HG02885 (cell line): ENCODE data around the gene SERPINB12.

Experiments
- ATAC-seq: cut with Tn5 transposase; IDR thresholded peaks from one replicate; pipeline ENCODE4 v1.9.1; 2021; ENCODE audit warnings: mild to moderate bottlenecking; ENCODE audit not compliant: unreplicated experiment, poor library complexity

Gene SERPINB12, protein sequence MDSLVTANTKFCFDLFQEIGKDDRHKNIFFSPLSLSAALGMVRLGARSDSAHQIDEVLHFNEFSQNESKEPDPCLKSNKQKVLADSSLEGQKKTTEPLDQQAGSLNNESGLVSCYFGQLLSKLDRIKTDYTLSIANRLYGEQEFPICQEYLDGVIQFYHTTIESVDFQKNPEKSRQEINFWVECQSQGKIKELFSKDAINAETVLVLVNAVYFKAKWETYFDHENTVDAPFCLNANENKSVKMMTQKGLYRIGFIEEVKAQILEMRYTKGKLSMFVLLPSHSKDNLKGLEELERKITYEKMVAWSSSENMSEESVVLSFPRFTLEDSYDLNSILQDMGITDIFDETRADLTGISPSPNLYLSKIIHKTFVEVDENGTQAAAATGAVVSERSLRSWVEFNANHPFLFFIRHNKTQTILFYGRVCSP

DNA sequence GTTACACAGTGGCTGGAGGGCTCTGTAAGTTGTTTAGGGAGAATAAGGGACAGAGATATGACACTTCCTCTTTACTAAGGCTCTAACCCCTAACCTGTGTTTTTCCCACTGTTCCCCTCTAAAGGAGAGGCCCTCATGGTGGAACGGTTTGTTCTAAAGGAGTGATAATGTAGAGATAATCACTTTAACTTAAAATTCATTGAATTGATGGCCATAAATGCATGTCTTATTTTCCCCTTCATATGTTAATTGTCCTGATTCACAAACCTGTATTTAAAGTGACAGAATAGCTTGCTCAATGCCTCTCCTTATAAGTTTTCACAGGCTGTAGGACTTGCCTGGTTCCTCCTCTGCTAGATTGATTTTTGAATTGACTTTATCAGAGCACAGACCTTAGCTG is at the start of gene SERPINB12:
Gene SERPINB12, plus strand, starts transcription at position 301 of the 400 bp plus-strand sequence. CDS start 13,791 bp downstream, outside the sequence.
- ATAC-seq, result no peak

DNA sequence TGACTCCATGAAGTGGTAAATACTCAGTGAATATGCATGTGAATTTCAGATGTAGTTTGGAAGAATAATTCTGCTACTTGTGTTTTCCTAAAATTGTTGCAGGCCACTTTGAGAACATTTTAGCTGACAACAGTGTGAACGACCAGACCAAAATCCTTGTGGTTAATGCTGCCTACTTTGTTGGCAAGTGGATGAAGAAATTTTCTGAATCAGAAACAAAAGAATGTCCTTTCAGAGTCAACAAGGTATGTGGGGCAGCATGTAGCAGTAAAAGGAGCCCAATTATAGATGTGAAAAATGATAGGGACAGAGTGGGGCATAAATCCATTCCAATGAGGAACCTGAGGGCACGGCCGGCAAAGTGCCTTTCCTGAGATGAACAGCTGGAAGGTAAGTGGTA is 49.3 kb upstream of the SERPINB12 start:
- no peak for ATAC-seq

DNA sequence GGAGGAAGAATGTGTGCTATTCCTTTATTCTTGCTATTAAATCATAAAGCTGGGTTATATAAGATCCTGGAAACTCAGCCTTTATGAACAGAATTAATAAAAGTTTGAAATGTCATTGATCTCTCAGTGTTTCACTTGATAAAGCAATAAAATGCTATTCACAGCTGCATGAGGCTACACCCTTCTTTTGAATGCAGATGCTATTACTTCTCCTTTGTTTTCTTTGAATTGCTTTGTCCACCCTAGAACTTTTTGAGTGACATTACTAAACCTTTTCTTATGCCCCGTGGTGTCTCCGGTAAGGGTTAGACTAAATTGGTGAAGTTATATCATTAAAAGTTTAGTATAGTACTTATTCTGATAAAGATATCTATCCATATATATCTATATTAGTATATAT is 46.5 kb upstream of the SERPINB12 start:
- ATAC-seq, result no peak

DNA sequence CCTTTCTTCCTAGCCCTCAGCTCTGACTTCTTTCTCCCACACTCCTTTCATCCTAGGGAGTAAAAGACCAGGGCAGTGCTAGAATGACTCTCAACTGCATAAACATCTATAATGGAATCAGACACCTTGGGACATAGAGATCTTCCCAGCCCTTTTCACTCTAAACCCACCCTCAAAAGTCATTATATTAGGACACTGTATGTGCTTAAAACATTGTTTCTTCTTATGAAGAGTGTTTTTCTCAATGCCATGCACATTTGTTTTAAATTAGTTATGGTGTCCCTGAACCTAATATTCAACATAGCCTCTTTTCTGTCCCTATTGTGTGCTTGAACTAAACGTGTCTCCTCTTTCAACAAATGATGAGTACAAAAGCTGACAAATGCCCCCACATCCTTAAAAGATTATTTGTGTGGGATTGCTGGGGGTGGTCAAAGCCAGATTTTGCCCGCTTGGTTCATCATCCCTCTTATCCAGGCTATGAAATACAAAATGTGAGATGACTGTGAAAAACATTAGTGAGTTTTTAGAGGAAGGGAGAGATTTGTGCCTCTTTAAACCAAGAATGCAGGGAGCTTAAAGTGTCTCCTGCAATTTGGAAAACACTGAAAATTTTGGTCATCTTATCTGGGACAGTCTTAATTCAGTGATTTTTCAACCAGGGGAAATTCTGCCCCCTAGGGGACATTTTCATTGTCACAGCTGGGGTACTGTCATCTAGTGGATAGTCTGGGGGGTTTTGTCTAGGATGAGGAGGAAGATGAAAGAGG is 36.4 kb upstream of the SERPINB12 start:
- peak; percentile 72 for ATAC-seq

DNA sequence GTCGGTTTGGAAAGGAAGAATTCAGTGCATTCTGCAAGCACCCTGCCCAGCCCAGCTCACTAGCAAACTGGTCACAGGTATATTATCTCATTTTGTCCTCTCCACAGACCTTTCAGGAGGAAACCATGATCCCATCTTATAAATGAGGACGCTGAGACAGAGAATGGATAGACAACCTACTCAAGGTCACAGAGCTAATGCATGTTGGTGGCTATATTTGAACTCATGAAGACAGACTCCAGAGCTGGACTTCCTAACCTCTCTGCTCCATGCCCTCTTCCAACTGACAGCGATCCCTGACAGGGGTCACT is 35.9 kb upstream of the SERPINB12 start:
- peak; percentile 7 for ATAC-seq

DNA sequence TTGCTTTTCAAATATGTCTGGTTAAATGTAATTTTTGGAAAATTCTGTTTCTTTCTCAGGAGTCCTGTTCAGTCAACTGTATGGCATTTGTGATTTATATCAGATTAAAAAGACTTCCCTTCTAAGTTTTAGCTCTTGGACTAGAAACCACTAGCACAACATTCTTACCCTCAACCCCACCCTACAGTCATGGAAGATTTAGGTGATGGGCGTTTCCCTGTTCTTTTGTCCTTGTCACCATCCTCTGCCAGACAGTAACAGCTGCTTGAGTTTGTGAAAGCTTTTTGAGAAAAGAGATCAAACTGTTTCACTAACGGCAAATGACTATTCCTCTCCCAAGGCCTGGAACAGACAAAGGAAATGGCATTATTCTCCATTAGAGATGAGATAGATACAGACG is 33.6 kb upstream of the SERPINB12 start:
- no peak for ATAC-seq

DNA sequence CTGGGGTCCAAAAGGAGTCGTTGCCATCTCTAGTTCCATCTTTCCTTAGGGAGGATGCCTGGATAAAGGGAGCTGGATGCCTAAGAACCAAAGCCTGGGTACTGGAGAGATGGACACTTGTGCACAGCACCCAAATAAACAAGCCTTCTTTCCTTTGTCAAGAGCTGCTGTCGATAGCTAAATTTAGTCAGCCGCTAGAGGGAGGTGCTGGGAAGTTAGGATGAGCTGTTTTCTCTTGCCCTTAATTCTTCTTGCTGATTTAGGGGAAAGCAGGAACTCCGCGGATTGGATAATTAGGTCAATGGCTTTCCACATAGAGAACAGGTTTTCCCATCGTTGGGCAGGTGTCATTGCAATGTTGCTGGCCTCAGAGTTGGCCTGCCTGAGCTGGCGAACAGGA is 30.9 kb upstream of the SERPINB12 start:
- ATAC-seq, result no peak

DNA sequence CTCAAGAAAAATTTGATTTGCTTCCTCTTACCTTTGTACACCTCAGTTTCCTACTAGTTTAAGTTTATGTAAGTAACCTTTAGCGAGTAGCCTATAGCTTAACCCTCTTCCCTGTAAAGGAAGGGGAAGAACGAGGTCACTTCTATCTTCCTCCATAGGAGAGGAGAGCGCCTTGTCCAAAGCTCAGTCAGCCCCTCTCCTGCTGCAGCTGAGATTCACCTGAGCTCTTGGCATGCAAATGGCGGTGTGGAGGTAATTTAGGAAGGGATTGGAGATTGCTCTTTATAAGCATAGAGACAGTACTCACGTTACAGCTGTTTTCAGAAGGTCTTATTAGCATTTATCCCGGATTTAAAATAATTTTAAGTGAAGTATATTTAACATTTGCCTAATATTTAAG is 27.8 kb upstream of the SERPINB12 start:
- no peak for ATAC-seq

DNA sequence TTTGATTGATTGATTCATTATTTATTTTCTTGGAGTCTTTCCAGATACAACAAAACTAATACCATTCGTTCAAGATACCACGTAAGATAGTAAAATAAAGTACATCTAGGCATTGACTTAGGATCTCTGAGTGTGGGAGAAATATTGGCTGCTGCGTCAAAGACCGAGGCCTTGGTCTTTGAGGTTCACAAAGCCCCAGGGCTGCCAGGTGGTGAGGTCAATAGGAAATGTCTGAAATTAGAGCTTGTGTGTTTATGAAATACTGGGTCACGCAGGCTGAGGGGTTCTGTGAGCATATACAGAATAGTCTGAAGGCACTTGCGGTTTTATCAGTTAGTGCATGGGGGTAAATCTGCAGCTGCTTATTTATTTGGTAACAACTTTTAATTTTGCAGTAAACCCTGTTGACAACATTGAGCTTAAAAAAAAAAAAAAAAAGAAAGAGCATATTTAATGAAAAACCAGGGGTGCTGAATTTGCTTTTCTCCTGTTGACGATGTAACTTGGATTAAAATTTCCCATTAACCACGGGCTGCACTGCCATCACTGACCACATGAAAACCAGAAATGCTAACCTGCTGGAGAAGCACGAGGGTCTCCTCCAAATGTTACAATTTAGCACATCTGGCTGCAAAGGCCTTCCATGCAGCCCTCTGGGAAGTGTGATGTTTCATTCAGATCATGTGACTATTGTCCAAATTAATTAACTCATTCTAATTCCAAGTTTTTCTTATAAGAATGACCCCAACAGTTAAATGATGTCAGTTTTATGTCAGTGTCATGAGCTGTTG is 27.1 kb upstream of the SERPINB12 start:
- ATAC-seq, result no peak

DNA sequence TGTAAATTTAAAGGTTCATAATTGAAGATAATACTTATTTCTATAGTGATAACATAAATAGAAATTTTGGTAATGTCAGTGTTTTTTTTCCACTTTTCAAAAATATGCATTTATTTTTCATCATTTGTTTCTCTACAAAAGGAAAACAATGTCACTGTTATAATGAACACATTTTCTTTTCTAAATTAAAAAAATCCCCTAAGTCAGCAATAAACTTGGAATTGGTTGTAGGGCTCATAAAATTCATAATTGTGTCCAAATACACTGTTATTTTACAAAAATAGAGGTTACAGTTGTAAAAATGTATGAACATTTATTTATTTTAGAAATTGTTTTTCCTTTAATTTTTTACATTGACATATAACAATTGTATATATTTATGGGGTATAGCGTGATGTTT is 26.4 kb upstream of the SERPINB12 start:
- ATAC-seq, result no peak

DNA sequence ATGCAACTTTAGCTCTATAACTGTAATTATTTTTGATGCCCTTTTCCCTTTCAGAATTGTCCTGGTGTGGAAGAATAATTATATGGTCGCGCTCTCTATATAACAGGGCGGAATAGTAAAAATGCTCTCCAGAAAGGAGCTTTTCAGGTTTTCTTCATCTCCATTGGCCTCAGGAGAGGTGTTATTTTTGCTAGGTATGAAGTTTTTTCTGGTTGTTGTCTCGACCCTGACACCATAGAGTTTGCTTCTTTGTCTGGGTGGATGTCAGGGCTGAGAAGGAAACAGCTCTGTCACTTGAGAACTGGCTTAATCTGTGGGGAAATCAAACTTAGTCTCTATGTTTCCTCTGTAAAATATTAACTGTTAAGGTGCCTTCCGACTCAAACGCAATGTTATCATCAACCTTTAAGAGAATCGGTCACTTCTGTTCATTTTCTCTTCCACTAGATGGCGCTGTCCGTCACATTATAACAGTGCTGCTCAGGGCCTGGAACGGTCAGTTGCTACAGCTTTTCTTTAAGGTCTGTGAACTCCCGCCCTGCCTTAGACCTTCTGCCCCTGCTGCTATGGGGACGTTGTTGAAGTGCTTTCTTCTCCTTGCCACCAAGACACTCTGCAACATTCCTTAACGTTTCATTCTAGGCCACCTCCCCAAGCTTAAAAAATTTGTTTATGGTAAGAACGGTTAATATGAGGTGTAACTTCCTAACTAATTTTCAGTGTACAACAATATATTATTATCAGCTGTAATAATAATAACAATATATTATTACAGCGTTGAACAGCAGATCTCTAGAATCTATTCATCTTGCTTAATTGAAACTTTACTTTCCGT is 23.8 kb upstream of the SERPINB12 start:
- peak; percentile 93 for ATAC-seq

DNA sequence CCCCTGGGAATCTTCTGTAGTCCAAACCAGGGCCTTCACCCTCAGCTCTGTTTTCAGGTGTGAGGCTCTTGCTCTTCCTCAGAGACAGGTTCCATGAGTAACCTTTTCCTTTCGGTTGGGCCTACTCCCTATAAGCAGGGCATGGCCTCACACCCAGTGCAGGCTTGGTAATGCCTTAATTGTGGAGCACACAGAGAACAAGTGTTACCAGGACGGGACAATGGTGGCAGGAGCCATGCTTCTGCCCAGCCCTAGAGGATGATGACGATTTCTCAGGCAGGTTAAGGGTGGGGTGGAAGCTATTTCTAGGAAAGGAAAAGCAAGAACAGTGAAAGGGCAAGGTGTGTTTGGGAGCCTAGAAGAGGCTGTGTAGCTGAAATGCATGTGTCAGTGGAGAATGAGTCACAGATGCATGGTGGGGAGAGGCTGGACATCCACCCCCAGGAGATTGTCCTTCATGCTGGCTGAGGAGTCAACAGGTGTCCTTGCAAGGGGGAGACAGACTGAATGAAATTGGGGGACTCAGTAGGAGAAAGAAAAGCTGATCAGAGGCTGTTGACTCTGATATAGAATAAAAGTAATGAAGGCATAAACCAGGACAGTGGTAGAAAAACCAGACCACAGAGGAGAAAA is 22.0 kb upstream of the SERPINB12 start:
- no peak for ATAC-seq

DNA sequence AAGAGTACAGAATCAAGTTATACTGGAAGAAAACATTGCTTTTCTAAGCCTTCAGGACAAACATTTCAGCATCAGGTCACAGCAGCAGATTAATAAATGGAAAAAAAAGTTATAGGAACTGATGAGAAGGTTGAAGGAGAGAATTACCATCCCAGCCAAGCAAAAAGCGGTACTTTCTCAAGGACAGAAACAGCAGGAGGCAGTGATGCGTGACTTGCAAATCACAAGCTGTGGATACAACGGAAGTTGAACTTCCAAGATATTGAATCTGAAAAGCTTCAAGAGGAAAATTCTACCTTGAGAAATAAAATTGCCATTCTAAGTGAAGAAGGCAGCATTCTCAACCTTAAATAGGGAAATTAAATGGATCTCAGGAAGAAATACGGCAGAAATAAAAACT is 18.5 kb upstream of the SERPINB12 start:
- no peak for ATAC-seq

DNA sequence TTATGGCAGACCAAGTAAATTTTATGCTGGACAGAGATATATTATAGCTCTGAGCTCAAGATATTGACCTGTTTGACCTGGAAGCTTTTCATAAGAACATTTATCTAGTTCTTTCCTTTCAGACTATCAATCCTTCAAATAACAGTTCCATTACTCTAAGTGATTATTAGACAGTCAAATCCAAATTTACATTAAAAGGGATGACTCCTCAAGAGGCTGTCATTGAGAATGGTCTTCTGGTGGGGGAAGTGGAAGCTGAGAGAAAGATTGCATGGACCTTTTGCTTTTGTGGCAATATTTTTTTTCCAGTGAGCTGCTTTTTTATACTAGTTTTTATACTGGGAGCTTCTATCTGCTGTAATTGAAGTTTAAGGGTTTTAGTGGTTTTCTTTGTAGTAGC is 14.9 kb upstream of the SERPINB12 start:
- ATAC-seq, result no peak

DNA sequence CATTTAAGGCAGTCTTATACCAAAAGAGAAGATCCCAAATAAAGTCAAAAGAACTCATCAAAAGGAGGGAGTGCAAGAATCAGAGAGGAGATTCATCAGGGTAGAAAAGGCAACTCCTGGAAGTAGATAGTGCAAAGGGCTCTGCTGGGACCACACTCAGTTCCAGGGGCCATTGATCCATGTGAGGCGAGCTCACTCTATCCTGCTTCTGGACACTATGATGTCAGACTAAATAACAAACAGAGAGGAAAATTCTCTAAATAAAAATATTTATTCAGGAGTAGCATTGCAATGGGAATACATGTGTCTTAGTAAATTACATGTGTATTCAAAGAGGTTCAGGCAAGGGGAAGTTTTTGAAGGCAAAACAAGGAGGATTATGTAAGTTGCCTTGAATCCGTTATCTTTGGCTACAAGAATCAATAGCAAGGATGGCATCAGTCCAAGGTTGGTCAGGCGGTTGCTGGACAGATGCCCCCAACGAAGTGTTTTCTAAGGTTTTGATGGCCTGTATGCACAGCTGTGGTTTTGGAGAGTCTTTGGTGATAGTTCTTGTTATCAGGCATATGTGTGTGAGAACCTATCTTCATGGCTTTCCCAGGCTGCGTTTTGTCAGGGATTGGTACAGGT is 13.2 kb upstream of the SERPINB12 start:
- no peak for ATAC-seq

DNA sequence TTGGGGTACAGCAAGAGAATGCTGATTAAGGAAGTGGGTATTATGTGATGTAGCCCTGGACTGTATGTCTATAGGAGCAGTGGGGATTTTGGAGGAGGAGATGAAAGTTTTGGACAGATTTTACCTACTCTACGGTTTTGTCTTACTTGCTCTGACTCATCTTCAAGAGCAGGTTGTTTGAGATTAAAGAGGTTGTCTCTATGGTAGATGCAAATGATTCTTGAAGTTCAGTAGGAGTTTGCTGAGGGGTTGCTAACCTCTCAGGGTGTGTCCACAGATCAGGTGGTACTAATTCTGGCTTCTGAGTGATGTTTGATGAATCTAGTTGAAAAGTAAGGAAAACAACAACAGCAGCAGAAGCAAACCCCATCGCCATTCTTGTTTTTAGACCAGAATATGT is 9.7 kb upstream of the SERPINB12 start:
- peak; percentile 39 for ATAC-seq

DNA sequence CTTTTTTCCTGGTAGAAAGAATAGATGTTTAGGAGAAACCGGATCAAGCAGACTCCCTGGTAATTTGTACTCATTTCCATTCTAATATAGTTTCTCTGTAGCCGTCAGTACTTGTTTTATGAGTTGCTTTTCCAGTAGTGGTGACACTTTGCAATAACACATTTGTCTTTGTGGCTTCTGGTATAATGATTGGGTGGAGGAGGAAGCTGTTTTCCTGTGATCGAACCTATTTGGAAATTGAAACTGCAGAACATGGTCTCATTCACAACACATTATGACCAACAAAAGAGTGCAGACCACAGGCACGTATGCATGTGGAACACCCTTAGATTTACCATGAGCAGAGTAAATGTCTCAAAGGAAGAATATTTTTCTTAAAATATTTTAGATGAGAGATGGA is 7.6 kb upstream of the SERPINB12 start:
- peak; percentile 69 for ATAC-seq

DNA sequence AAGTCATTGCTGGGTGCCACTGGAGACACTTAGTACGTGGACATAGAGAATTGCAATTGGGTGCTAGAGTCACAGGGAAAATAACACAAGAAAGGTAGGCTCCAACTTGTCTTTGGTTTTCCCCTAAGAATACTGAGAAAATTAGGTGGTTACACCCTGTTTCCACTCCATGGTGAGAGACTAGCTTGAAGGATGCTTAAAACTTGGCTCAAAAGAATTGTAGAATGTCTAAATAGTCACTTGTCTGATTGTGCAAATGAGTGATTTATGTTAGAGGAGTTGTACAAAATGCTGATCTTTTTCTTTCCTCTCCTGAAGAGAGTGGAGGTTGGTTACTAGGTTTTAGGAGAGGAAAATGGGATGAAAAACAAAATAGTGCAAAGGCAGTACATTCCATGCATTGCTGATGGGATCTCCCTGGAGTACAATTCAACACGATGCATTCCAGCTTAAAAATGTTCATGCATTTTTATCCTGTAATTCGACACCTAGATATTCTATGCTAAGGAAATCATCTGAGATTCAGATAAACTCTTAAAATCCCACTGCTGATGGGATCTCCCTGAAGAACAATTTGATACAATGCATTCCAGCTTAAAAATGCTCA is 2.2 kb upstream of the SERPINB12 start:
- no peak for ATAC-seq

DNA sequence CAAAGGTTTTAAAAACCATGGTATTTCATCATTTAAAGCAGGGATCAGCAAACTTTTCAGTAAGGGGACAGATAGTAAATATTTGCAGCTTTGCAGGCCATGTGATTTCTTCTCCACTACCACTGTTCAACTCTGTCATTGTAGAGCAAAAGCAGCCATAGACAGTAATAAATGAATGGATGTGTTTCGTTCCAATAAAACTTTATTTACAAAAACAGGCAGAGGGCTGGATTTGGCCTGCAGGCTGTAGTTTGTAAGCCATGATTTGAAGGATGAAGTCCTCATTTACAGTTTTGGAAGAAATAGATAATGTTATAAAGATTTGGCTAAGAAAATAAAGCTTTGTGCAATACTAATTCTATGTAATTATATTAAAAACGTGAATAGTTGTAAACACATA is 1.8 kb downstream of the SERPINB12 start:
- ATAC-seq, result no peak
